Gastrocnemius medialis (tissue), 4 donors: ENCODE results near the gene RSAD1.

Source experiments
- POLR2A ChIP-seq, 2 donors: fragments of 450-650 bp; IDR thresholded peaks; one replicate each; pipeline ENCODE4 v1.6.1; 2017; ENCODE audit warnings: antibody characterized with exemption in 2 of 2, mild to moderate bottlenecking in 2 of 2, moderate library complexity in 2 of 2
- TF ChIP-seq, protein P1 (sequence below), 5 experiments: fragments of 450-650 bp in 3 of 5; fragments of 200-600 bp in 2 of 5; sonication (generic) in 2 of 5; IDR thresholded peaks in 4 of 5; conservative IDR thresholded peaks in 1 of 5; 1 replicate in 4 of 5; 2 replicates in 1 of 5; pipeline ENCODE4 v1.5.1; 2016 to 2019; ENCODE audit warnings: antibody characterized with exemption in 5 of 5, mild to moderate bottlenecking in 3 of 5, moderate library complexity in 3 of 5

DNA sequence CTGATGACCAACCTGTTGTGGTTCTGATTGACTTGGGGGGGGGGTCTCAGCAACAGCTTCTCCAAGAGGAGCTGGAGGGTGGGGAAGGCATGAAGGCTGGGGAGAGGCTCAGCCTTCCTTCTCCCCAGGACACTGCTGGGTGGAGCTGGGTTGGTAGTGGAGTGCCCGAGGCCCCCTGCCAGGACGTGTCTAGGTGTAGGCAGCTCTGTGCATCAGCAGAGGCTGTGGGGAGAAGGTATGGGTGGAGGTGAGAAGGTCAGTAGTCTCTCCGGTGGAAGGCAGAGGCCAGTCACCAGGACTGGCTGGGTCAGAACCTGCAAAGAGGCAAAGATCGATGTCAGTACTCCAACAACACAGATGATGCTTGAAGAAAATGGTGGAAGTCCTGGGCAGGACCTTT, 13.9 kb upstream of the RSAD1 start:
- TF ChIP-seq, protein P1, sequence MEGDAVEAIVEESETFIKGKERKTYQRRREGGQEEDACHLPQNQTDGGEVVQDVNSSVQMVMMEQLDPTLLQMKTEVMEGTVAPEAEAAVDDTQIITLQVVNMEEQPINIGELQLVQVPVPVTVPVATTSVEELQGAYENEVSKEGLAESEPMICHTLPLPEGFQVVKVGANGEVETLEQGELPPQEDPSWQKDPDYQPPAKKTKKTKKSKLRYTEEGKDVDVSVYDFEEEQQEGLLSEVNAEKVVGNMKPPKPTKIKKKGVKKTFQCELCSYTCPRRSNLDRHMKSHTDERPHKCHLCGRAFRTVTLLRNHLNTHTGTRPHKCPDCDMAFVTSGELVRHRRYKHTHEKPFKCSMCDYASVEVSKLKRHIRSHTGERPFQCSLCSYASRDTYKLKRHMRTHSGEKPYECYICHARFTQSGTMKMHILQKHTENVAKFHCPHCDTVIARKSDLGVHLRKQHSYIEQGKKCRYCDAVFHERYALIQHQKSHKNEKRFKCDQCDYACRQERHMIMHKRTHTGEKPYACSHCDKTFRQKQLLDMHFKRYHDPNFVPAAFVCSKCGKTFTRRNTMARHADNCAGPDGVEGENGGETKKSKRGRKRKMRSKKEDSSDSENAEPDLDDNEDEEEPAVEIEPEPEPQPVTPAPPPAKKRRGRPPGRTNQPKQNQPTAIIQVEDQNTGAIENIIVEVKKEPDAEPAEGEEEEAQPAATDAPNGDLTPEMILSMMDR (IDR thresholded peaks at IDR 0.05 in 4 of 5, conservative IDR thresholded peaks at IDR 0.05 in 1 of 5), result no peak
- TF ChIP-seq POLR2A (IDR thresholded peaks at IDR 0.05), result no peak
